HG03558 (cell line): ENCODE measurements around the gene PAX7.

Source experiments
- ATAC-seq: cut with Tn5 transposase; IDR thresholded peaks from one replicate; pipeline ENCODE4 v1.9.1; 2021; ENCODE audit warnings: moderate number of reproducible peaks; ENCODE audit not compliant: unreplicated experiment; ENCODE audit errors: extremely low read depth

Gene PAX7

GRCh38 chr1:18657506-18658201 lies 27.0 kb downstream of the PAX7 start:
- no peak for ATAC-seq

DNA sequence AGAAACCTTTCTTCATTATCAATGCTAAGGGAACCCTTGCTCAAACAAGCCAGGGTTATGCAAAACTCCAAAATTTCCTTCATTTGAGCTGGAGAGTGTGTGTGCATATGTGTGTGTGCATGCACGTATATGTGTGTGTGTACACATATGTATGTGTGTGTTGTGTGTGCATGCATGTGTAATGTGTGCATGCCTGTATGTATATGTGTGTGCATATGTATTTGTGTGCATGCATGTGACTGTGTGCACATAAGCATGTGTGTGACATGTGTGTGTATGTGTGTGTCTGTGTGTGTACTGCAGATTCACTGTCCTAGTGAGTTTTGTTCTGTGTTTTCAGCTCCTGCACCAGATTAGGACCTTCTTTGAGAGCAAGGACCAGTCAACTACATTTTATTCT lies 28.2 kb downstream of the PAX7 start:
- ATAC-seq, result no peak

DNA sequence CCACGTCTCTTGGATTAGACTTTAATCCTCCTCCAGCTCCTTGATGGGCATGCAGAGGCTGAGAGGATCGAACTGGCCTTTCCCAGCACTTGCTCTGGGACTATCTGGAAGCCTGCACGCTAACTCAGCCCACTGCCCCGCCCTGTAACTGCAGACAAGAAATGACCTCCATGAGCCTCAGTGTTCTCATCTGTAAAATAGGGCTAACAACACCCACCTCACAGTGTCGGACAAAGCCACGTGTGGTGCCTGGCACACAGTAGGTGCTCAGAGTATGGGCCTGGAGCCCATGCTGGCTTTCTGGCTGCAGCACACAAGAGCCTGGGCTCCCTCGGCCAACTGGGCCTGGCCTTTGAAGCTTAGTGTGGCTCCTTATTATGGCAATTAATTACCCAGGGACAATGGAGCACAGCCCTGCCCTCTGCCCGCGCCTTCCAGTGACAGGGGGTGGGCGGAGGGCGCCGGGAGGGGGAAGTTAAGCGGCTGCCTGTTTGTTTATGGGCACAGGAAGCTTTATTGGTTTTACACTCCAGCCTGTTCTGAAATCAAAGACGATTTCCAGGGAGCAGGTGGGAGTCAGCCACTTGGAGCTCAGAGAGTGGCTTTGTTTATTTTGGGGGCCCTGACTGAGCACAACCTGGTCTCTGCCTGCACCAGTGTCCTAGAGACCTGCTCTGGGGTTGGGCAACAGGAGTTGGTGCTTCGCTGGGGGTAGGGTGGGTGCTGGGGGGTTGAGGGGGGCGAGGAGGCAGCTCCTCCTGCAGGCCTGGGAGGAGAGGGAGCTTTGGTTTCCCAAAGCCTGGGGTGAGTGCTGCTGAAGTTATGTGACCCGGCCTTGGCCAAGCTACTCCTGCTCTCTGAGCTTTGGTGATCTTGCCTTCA lies 31.0 kb downstream of the PAX7 start:
- no peak for ATAC-seq

- no peak for ATAC-seq
These were observed 31.6 kb downstream of the PAX7 start for GRCh38 chr1:18662286-18662639.

DNA sequence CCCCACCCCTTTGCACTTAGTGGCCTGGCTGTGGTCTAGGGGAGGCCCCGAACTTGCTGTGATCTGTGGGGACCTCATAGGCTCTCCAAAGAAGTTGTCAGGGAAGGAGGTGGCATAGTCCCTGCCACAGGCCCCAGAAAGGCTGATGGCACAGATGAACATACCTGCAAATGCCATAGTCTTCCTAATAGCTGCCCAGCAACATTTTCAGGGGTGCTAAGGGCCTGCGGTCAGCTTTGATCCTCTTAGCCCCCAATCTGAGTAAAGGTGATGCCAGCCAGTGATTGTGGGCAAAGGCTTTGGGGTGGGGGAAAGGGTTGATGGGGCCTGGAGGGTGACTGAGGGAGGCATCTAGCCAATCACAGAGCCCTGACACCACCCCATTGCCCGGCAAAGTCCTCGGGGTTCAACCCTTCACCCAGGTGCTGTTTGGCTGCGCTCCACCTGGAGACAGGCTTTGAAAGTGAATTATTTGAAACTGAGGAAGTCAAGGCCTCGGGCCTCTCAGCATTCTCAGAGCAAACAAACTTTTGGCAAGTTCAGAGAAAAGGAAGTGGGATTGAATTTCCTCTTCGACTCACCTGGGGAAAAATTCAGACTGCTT lies 35.8 kb downstream of the PAX7 start:
- ATAC-seq, result no peak

DNA sequence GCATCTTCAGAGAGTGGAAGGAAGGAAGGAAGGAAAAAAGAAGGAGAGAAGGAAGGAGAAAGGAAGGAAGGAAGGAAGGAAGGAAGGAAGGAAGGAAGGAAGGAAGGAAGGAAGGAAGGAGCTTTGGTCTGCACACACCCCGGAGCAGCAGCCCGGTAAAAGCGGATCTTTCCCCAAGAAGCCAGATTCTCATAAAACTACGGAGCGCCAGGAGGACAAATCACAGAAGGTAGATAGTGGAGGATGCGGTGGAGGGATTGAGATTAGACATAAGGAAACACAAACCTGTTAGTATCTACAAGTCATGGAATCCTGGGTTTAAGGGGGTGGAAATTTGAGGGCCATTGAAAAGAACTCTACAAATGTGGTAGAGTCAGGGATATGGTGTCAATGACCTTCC lies 36.7 kb downstream of the PAX7 start:
- no peak for ATAC-seq

DNA sequence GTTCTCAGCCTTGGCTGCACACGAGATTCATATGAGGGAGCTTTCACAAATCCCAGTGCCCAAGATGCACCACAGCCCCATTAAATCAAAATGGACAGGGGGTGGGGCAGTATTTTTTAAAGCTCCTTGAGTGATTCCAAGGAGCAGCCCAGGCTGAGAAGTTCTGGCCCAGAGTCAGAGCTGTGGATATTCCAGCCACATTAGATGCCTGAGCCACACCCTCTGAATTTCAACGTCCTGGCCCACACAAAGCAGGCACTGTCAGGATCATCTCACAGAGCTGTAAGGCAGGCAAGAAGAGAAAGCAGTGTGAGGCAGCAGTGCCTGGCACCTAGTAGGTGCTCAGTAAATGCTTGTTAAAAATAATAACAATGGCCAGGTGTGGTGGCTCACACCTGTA lies 37.4 kb downstream of the PAX7 start:
- ATAC-seq, result no peak

DNA sequence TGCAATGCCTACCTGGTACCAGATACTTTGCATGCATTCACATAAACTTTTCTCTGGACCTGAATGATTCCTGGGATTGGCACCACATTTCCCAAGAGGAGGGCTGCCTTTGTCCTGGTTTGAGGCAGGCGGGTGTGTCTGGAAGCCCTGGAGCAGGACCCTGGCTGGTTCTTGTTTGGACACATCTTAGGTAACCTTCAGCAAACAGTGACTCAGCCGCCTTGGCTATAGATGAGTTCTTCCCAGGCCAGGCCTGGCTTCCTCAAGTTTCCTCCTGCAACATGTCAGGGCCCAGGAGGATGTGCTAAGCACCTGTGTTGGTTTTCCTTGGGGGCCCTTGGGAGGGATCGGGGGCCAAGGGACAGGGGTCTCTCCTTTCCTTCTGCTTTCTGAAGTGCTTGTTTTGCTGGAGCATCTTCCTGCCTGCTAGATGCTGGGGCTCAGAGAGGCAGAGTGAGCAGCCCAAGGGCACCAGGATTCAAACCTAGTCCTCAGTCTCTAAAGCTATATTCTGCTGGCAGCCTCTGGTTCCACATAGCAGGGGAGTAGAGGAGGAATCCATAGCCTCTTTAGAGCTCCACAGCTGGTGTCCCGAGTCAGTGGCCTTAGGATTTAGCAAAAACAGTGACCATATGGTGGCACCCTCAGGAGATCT lies 38.2 kb downstream of the PAX7 start:
- ATAC-seq, result no peak

DNA sequence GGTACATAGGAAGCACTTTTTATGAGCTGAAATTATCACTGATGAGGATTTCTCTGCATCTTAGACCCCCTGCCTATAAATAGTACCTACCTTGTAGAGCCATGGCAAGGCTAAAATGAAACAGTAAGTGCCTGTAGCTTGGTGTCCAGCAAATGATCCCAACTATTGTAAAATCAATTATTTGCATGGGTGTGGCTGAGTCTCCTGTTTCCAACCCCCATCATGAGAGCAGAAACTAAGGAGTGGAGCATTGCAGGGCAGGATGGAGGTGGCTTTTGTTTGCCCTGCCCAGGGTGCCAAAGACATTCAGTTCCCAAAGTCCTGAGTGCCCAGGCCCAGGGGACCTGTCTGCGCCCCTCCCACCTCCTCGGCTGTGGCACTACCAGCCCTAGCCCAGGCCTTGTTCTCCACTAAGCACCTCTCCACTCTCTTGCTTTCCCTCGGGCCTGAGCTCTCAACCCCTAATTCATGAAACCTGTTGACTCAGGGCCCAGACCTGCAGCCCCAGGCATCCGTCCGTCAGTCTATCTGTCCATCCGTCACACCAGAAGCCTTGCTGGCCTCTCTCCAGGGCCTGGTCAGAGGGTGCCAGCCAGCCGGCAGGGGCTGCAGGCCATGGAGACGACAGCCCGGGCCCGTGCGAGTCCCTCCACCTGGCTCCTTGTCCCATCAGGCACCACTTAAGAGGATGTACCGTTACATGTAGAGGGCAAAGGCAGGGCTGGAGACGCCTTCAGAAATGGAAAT lies 39.6 kb downstream of the PAX7 start:
- no peak for ATAC-seq

DNA sequence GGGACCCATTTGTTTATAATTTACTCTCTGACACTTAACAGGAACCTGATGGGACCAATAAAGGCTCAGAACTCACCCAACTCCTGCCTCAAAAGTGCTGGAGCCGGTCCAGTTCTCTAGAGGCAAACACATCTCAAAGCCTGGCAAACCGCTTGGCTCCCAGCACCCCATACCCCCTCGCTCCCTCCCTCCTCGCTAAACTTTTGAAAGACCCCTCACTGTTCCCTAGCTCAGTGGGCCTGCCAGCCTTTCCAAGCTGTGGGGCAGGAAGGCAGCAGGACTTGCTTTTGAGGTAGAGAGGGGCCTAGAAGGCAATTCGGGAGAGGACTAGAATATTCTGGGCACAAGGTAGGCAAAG lies 40.2 kb downstream of the PAX7 start:
- ATAC-seq, result no peak

GRCh38 chr1:18673976-18674375 lies 43.3 kb downstream of the PAX7 start:
- ATAC-seq, result no peak

GRCh38 chr1:18676332-18676781 lies 45.7 kb downstream of the PAX7 start:
- no peak for ATAC-seq

DNA sequence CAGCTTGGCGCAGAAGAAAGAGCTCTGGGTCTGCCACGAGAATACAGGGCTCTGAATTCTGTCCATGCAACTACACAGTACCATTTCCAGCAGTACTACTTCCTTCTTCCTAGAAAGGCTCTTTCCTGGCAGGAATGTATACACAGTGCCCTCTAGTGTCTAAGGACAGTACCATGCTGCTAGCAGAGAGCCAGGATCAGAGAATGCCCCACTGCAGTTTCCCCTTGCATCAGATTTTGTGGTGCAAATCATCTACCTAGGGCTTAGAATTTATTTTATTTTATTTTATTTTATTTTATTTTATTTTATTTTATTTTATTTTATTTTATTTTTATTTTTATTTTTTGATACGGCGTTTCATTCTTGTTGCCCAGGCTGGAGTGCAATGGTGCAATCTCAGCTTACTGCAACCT lies 50.8 kb downstream of the PAX7 start:
- no peak for ATAC-seq

GRCh38 chr1:18682375-18682774 lies 51.7 kb downstream of the PAX7 start:
- no peak for ATAC-seq

DNA sequence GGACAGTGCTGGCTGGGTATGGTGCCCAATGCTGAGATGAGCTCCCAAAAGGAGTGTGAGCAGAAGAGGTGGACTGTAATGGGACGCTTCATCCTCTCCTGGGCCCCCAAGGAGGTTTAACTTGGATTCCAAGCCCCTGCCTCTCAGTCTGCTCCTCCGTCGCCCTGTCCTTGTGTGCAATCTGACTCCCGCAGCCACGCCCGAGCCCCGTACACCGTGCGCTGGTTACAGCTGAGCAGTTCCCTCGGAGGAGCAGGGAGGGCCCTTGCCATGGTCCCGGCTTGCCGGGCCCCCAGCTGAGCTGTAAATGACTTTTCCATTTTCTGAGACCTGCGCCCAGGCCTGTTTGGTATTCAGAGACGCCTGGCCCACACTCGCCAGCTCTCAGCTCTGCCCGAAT lies 53.7 kb downstream of the PAX7 start:
- no peak for ATAC-seq

DNA sequence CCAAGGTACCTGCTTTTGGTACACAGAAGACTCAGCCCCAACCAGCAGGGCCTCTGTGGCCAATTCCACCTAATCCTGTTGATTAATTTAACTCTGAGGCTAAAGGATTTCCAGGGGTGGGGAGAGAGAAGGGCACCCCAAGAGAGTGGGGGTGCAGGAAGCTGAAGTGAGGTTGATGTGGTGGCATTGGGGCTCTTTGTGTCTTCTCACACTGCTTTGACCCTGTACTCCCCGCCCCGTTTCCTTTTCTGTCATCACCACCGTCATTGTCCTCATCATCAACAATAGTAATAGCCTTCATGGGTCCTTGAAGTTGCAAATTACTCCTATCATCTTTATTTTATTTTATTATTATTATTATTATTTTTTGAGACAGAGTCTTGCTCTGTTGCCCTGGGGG lies 55.9 kb downstream of the PAX7 start:
- ATAC-seq, result no peak

DNA sequence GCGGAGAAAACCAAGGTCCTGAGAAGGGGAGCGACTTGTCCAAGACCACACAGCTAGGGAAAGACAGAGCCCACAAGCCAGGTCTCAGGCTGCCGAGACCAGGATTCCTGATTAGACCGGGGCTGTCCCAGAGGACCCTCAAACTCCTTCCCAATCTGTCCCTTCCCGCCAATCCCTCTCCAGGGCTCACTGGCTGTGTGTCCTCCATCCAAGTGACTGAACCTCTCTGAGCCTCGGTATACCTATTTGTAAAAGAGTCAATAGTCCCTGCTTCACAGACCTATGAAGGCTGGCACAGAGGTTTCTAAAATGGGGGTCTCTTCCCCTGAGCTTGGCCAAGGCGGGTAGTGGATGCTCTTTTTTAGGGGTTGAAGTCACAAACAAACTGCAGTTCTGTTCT lies 56.6 kb downstream of the PAX7 start:
- no peak for ATAC-seq

DNA sequence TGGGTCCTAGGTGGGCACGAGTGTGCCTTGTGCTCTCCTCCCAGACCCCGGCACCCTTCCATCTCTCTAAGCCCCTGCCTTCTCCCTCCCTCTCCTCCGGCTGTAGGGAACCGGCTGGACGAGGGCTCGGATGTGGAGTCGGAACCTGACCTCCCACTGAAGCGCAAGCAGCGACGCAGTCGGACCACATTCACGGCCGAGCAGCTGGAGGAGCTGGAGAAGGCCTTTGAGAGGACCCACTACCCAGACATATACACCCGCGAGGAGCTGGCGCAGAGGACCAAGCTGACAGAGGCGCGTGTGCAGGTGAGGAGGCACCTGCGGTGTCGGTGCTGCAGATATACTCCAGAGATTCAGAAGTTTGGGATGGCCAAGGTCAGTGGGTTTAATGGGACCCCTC lies 61.0 kb downstream of the PAX7 start:
- no peak for ATAC-seq

- no peak for ATAC-seq
These were observed 62.8 kb downstream of the PAX7 start for GRCh38 chr1:18693256-18694098.
